GM19395 (cell line): ENCODE data around the gene AHDC1.
"Not testable (repeated sequence)": the region's sequence is repeated elsewhere in the genome, so short reads cannot be mapped to it uniquely, and the experiment has no call there.

ENCODE experiments used
- ATAC-seq: cut with Tn5 transposase; IDR thresholded peaks from one replicate; pipeline ENCODE4 v1.9.1; 2021; ENCODE audit warnings: mild to moderate bottlenecking, moderate library complexity; ENCODE audit not compliant: unreplicated experiment

Gene AHDC1

GRCh38 chr1:27553823-27554222 is 50.1 kb downstream of the AHDC1 start:
- ATAC-seq, result not testable (repeated sequence)

GRCh38 chr1:27552911-27553420 is 51.0 kb downstream of the AHDC1 start:
- no peak for ATAC-seq

GRCh38 chr1:27551953-27552312 is 52.0 kb downstream of the AHDC1 start:
- no peak for ATAC-seq

- ATAC-seq, result no peak
Measured at GRCh38 chr1:27551170-27551952, 52.6 kb downstream of the AHDC1 start.

GRCh38 chr1:27550510-27551169 is 53.3 kb downstream of the AHDC1 start:
- ATAC-seq, result no peak

- ATAC-seq, result no peak
Measured at GRCh38 chr1:27549807-27550408, 54.0 kb downstream of the AHDC1 start.

GRCh38 chr1:27548858-27549719 is 54.9 kb downstream of the AHDC1 start:
- ATAC-seq, result no peak

- no peak for ATAC-seq
Measured at GRCh38 chr1:27548136-27548853, 55.6 kb downstream of the AHDC1 start.

- ATAC-seq, result no peak
Measured at GRCh38 chr1:27547220-27548116, 56.5 kb downstream of the AHDC1 start.

- no peak for ATAC-seq
Measured at GRCh38 chr1:27545876-27546275, 58.1 kb downstream of the AHDC1 start.

- ATAC-seq, result no peak
Measured at GRCh38 chr1:27545271-27545670, 58.7 kb downstream of the AHDC1 start.

- no peak for ATAC-seq
Measured at GRCh38 chr1:27544834-27545233, 59.1 kb downstream of the AHDC1 start.

GRCh38 chr1:27543284-27543683 is 60.7 kb downstream of the AHDC1 start:
- ATAC-seq, result no peak

- no peak for ATAC-seq
Measured at GRCh38 chr1:27542463-27543273, 61.3 kb downstream of the AHDC1 start.

- no peak for ATAC-seq
Measured at GRCh38 chr1:27539901-27540861, 63.8 kb downstream of the AHDC1 start.

GRCh38 chr1:27538793-27539192 is 65.2 kb downstream of the AHDC1 start:
- no peak for ATAC-seq

- not testable (repeated sequence) for ATAC-seq
Measured at GRCh38 chr1:27538305-27538676, 65.7 kb downstream of the AHDC1 start.
